ENCODE results near the gene GPR143. TPM values are rescaled to one million over a fixed set of nuclear protein-coding genes. Genes with fewer than 3 reads are reported as not detected.

The GPR143 gene
- total RNA-seq, 1 experiment from 2014 or later, result 1.8 TPM

- H3K4me2 ChIP-seq (ENCODE audit: low read length), result peak overlapping the region; percentile 61
- no peak for DNase-seq (ENCODE audit: low read depth, low spot score)
- RAD21 ChIA-PET (ENCODE audit: low non-redundant PET in 1 of 2, low total read pairs in 2 of 2, uncharacterized antibody in 2 of 2, unreplicated experiment in 2 of 2), result no interaction called here
- peak overlapping the region; percentile 29; the same call in 1 of the 2 replicates for H3K27ac ChIP-seq (ENCODE audit: low read depth, low read length)
- no peaks in the 10 kb centered on the region for H3K27me3 ChIP-seq (ENCODE audit: insufficient read depth, low read length)
- H3K9me2 ChIP-seq (ENCODE audit: insufficient read depth), result no peaks in the 10 kb centered on the region
- BruUV-seq (replicated peaks), result no TSS peak
- H3K4me3 ChIP-seq (replicated peaks in 1 of 2; ENCODE audit: low read depth in 1 of 2, low read length in 2 of 2), result peak overlapping the region; percentile 41 to 48
- CTCF ChIA-PET, result no interaction called here
- no peaks in the 10 kb centered on the region for H3K79me2 ChIP-seq (ENCODE audit: insufficient read depth, low read length)
- H3K9me3 ChIP-seq (ENCODE audit: control insufficient read depth in 1 of 2, insufficient read depth in 1 of 2, low read depth in 1 of 2, low read length in 2 of 2), result no peaks in the 10 kb centered on the region
- TF ChIP-seq ZFX (IDR thresholded peaks at IDR 0.05) (0 out of 2 replicates have a peak, but pooled peaks have one; percentile 10), FOSL1 (IDR thresholded peaks at IDR 0.05; ENCODE audit: low read depth) (no peak), REST (IDR thresholded peaks at IDR 0.05; ENCODE audit: low read depth) (no peak), CTCF (IDR thresholded peaks at IDR 0.05 in 2 of 3, conservative IDR thresholded peaks at IDR 0.05 in 1 of 3; ENCODE audit: borderline replicate concordance in 1 of 3, insufficient read depth in 1 of 3, low read depth in 2 of 3, low read length in 2 of 3) (no peak)
- no peaks in the 10 kb centered on the region for H3K36me3 ChIP-seq (ENCODE audit: control insufficient read depth in 1 of 2, insufficient read depth in 2 of 2, low read length in 2 of 2)
- no peaks in the 10 kb centered on the region for H4K20me1 ChIP-seq (ENCODE audit: insufficient read depth)
- intact Hi-C loops (cut with micrococcal nuclease), result loop anchor here (5.0 kb wide), 1 partner anchor 42 kb away; no protein-coding TSS in a partner anchor
- no peak overlapping the region for H2AFZ ChIP-seq (ENCODE audit: low read depth, low read length, poor library complexity, severe bottlenecking)
- peak overlapping the region; percentile 46; the same call in 1 of the 2 replicates for H3K9ac ChIP-seq (ENCODE audit: low read length)
- POLR2A ChIA-PET, result no interaction called here
- H3K4me1 ChIP-seq (ENCODE audit: control insufficient read depth in 1 of 2, insufficient read depth in 2 of 2, low read length in 2 of 2), result peaks cover 0 to 20% of the 10 kb centered on the region in 2 experiments; a peak in 2 of 4 replicates
- no peak; the same call in 1 of the 2 replicates for ATAC-seq
Measured at GRCh38 chrX:9785254-9785943, 19.8 kb upstream of the GPR143 start.
